HEK293 (cell line): ENCODE measurements around the gene FCN1.

ENCODE experiments used
- CTCF ChIA-PET: fragments of 350-600 bp; formaldehyde crosslinking; extraction: SDS; loops from one replicate; lab custom pipeline; 2021; ENCODE audit warnings: antibody characterized with exemption; lab: Yijun Ruan, JAX
- POLR2A ChIA-PET: fragments of 300-600 bp; formaldehyde crosslinking; extraction: SDS; loops from one replicate; lab custom pipeline; 2020; ENCODE audit warnings: antibody characterized with exemption, inconsistent platforms; lab: Yijun Ruan, JAX
- H3K27ac ChIP-seq: fragments of 200-500 bp; sonication (Bioruptor generic); 2 replicates; pipeline ENCODE4 v1.5.1; 2014; ENCODE audit warnings: low read depth, low read length, control low read depth, inconsistent platforms; ENCODE audit errors: extremely low read depth
- H3K36me3 ChIP-seq, 2 experiments: fragments of 200-500 bp in 1 of 2; sonication (Bioruptor generic) in 1 of 2; 1 replicate in 1 of 2; 2 replicates in 1 of 2; pipeline ENCODE4 v1.5.1; 2014 to 2017; ENCODE audit warnings: inconsistent platforms in 2 of 2, low read length in 2 of 2; ENCODE audit not compliant: control insufficient read depth in 2 of 2, insufficient read depth in 1 of 2
- H3K4me1 ChIP-seq: fragments of 200-500 bp; sonication (Bioruptor generic); 2 replicates; pipeline ENCODE4 v1.5.1; 2014; ENCODE audit warnings: mild to moderate bottlenecking, low read length, inconsistent platforms; ENCODE audit not compliant: control insufficient read depth, insufficient read depth
- H3K4me3 ChIP-seq: 2 replicates; pipeline ENCODE4 v1.5.1; 2011; ENCODE audit warnings: low read depth, mild to moderate bottlenecking, control low read depth, low read length, moderate library complexity
- H3K9me3 ChIP-seq: fragments of 200-500 bp; sonication (Bioruptor generic); 2 replicates; pipeline ENCODE4 v1.5.1; 2014; ENCODE audit warnings: low read depth, low read length, inconsistent platforms; ENCODE audit not compliant: control insufficient read depth, insufficient read depth
- BCL11B ChIP-seq: fragments of 450-650 bp; formaldehyde crosslinking; IDR thresholded peaks from 2 replicates; pipeline ENCODE4 v1.5.1; 2016; ENCODE audit warnings: low read depth, missing biosample characterization, missing genetic modification characterization
- GLI4 ChIP-seq: fragments of 450-650 bp; formaldehyde crosslinking; IDR thresholded peaks from 2 replicates; pipeline ENCODE4 v1.5.1; 2016; ENCODE audit warnings: missing biosample characterization, missing genetic modification characterization
- KLF17 ChIP-seq: fragments of 450-650 bp; formaldehyde crosslinking; IDR thresholded peaks from 2 replicates; pipeline ENCODE4 v1.5.1; 2016; ENCODE audit warnings: missing biosample characterization, missing genetic modification characterization
- PRDM1 ChIP-seq: fragments of 450-650 bp; formaldehyde crosslinking; IDR thresholded peaks from 2 replicates; pipeline ENCODE4; 2016; ENCODE audit warnings: missing biosample characterization, missing genetic modification characterization
- PRDM2 ChIP-seq: fragments of 450-650 bp; formaldehyde crosslinking; IDR thresholded peaks from 2 replicates; pipeline ENCODE4 v1.5.1; 2016; ENCODE audit warnings: missing biosample characterization, missing genetic modification characterization, borderline replicate concordance
- SCRT1 ChIP-seq: fragments of 450-650 bp; formaldehyde crosslinking; IDR thresholded peaks from 2 replicates; pipeline ENCODE4 v1.5.1; 2016; ENCODE audit warnings: missing biosample characterization, missing genetic modification characterization, borderline replicate concordance
- SETDB1 ChIP-seq: IDR thresholded peaks from one replicate; pipeline ENCODE4 v1.6.1; 2017; ENCODE audit warnings: mild to moderate bottlenecking, low read length, moderate library complexity, mixed read lengths; ENCODE audit not compliant: insufficient read length
- SP2 ChIP-seq: fragments of 450-650 bp; formaldehyde crosslinking; IDR thresholded peaks from 2 replicates; pipeline ENCODE4 v1.5.1; 2016; ENCODE audit warnings: missing biosample characterization, missing genetic modification characterization
- ZBTB20 ChIP-seq: fragments of 450-650 bp; formaldehyde crosslinking; IDR thresholded peaks from 2 replicates; pipeline ENCODE4 v1.5.1; 2016; ENCODE audit warnings: missing biosample characterization, missing genetic modification characterization
- ZBTB48 ChIP-seq: fragments of 450-650 bp; formaldehyde crosslinking; IDR thresholded peaks from 2 replicates; pipeline ENCODE4 v1.5.1; 2016; ENCODE audit warnings: missing biosample characterization, missing genetic modification characterization
- ZNF211 ChIP-seq: fragments of 450-650 bp; formaldehyde crosslinking; IDR thresholded peaks from 2 replicates; pipeline ENCODE4 v1.5.1; 2016; ENCODE audit warnings: low read depth, missing biosample characterization, missing genetic modification characterization
- ZNF23 ChIP-seq: fragments of 450-650 bp; formaldehyde crosslinking; IDR thresholded peaks from 2 replicates; pipeline ENCODE4 v1.5.1; 2016; ENCODE audit warnings: missing biosample characterization, missing genetic modification characterization, borderline replicate concordance
- ZNF354C ChIP-seq: fragments of 450-650 bp; formaldehyde crosslinking; IDR thresholded peaks from 2 replicates; pipeline ENCODE4 v1.5.1; 2016; ENCODE audit warnings: missing biosample characterization, missing genetic modification characterization, low read depth, borderline replicate concordance
- ZNF423 ChIP-seq: fragments of 450-650 bp; formaldehyde crosslinking; IDR thresholded peaks from 2 replicates; pipeline ENCODE4 v1.5.1; 2016; ENCODE audit warnings: missing biosample characterization, missing genetic modification characterization
- ZNF473 ChIP-seq: fragments of 450-650 bp; formaldehyde crosslinking; IDR thresholded peaks from 2 replicates; pipeline ENCODE4 v1.5.1; 2017; ENCODE audit warnings: missing biosample characterization, missing genetic modification characterization
- ZNF513 ChIP-seq: fragments of 450-650 bp; IDR thresholded peaks from 2 replicates; pipeline ENCODE4 v1.5.1; 2018; ENCODE audit warnings: missing biosample characterization, missing genetic modification characterization
- ZNF514 ChIP-seq: fragments of 450-650 bp; formaldehyde crosslinking; IDR thresholded peaks from 2 replicates; pipeline ENCODE4 v1.5.1; 2016; ENCODE audit warnings: missing biosample characterization, missing genetic modification characterization
- ZNF596 ChIP-seq: fragments of 450-650 bp; IDR thresholded peaks from 2 replicates; pipeline ENCODE4 v1.5.0; 2018; ENCODE audit warnings: missing biosample characterization, mild to moderate bottlenecking, missing genetic modification characterization, moderate library complexity
- ZNF624 ChIP-seq: fragments of 450-650 bp; formaldehyde crosslinking; IDR thresholded peaks from 2 replicates; pipeline ENCODE4 v1.5.1; 2017; ENCODE audit warnings: missing biosample characterization, missing genetic modification characterization
- ZNF677 ChIP-seq: fragments of 450-650 bp; IDR thresholded peaks from 2 replicates; pipeline ENCODE4 v1.5.0; 2018; ENCODE audit warnings: missing biosample characterization, mild to moderate bottlenecking, missing genetic modification characterization, moderate library complexity
- ZNF701 ChIP-seq: fragments of 450-650 bp; formaldehyde crosslinking; IDR thresholded peaks from 2 replicates; pipeline ENCODE4 v1.5.1; 2016; ENCODE audit warnings: missing biosample characterization, missing genetic modification characterization
- ZNF785 ChIP-seq: fragments of 450-650 bp; formaldehyde crosslinking; IDR thresholded peaks from 2 replicates; pipeline ENCODE4 v1.5.1; 2016; ENCODE audit warnings: missing biosample characterization, missing genetic modification characterization
- TF ChIP-seq, protein P1 (sequence below): fragments of 450-650 bp; formaldehyde crosslinking; IDR thresholded peaks from 2 replicates; pipeline ENCODE4 v1.5.1; 2016; ENCODE audit warnings: missing biosample characterization, missing genetic modification characterization
- TF ChIP-seq, protein P2 (sequence below): fragments of 450-650 bp; formaldehyde crosslinking; IDR thresholded peaks from 2 replicates; pipeline ENCODE4 v1.5.1; 2017; ENCODE audit warnings: missing biosample characterization, mild to moderate bottlenecking, missing genetic modification characterization, moderate library complexity
- TF ChIP-seq, protein P3 (sequence below): fragments of 450-650 bp; formaldehyde crosslinking; IDR thresholded peaks from 2 replicates; pipeline ENCODE4 v1.5.1; 2016; ENCODE audit warnings: missing biosample characterization, missing genetic modification characterization, low read depth

Gene FCN1

GRCh38 chr9:134923466-134923865 lies 5.8 kb upstream of the FCN1 start:
- POLR2A ChIA-PET = no interaction called here
- Histone ChIP-seq H3K4me1 (no peaks in the 10 kb centered on the region), H3K4me3 (no peak overlapping the region), H3K36me3 (no peaks in the 10 kb centered on the region), H3K9me3 (no peaks in the 10 kb centered on the region; the same call in 1 of the 2 replicates), H3K27ac (no peak overlapping the region)
- TF ChIP-seq ZBTB20 (no peak), ZNF596 (tag by site-specific recombination) (no peak), ZNF354C (no peak), ZNF514 (no peak), BCL11B (tag by site-specific recombination) (no peak), ZNF677 (tag by site-specific recombination) (no peak), ZNF423 (no peak), SETDB1 (no peak), PRDM1 (no peak), ZNF473 (tag by site-specific recombination) (no peak), ZBTB48 (tag by site-specific recombination) (no peak), ZNF624 (tag by site-specific recombination) (no peak), ZNF23 (tag by site-specific recombination) (no peak), ZNF785 (tag by site-specific recombination) (no peak), SP2 (tag by site-specific recombination) (no peak)
- TF ChIP-seq, protein P1, sequence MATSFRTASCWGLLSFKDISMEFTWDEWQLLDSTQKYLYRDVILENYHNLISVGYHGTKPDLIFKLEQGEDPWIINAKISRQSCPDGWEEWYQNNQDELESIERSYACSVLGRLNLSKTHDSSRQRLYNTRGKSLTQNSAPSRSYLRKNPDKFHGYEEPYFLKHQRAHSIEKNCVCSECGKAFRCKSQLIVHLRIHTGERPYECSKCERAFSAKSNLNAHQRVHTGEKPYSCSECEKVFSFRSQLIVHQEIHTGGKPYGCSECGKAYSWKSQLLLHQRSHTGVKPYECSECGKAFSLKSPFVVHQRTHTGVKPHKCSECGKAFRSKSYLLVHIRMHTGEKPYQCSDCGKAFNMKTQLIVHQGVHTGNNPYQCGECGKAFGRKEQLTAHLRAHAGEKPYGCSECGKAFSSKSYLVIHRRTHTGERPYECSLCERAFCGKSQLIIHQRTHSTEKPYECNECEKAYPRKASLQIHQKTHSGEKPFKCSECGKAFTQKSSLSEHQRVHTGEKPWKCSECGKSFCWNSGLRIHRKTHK = no peak
- TF ChIP-seq, protein P2, sequence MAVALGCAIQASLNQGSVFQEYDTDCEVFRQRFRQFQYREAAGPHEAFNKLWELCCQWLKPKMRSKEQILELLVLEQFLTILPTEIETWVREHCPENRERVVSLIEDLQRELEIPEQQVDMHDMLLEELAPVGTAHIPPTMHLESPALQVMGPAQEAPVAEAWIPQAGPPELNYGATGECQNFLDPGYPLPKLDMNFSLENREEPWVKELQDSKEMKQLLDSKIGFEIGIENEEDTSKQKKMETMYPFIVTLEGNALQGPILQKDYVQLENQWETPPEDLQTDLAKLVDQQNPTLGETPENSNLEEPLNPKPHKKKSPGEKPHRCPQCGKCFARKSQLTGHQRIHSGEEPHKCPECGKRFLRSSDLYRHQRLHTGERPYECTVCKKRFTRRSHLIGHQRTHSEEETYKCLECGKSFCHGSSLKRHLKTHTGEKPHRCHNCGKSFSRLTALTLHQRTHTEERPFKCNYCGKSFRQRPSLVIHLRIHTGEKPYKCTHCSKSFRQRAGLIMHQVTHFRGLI (tag by site-specific recombination) = no peak
- CTCF ChIA-PET = no interaction called here

DNA sequence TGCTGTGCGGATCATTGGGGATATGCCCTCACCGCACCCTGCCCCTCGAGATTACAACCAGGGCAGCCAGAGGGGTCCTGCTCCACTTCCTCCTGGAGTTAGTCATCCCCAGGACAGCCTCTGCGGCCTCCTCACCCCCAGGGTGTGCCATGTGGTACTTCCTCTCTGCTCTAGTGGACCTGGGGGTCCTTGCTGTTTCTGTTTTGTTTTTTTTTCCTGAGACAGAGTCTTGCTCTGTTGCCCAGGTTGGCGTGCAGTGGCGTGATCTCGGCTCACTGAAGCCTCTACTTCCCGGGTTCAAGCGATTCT lies 5.2 kb upstream of the FCN1 start:
- ChIA-PET CTCF (no interaction called here), POLR2A (no interaction called here)
- Histone ChIP-seq H3K36me3 (no peaks in the 10 kb centered on the region), H3K4me1 (no peaks in the 10 kb centered on the region), H3K27ac (no peak overlapping the region), H3K9me3 (no peaks in the 10 kb centered on the region; the same call in 1 of the 2 replicates), H3K4me3 (no peak overlapping the region)
- TF ChIP-seq ZNF701 (tag by site-specific recombination) (no peak), GLI4 (tag by site-specific recombination) (no peak), PRDM2 (tag by site-specific recombination) (no peak), ZNF423 (no peak), SCRT1 (tag by site-specific recombination) (no peak), ZNF211 (tag by site-specific recombination) (no peak), KLF17 (tag by site-specific recombination) (no peak), ZNF513 (tag by site-specific recombination) (no peak)
- TF ChIP-seq, protein P3, sequence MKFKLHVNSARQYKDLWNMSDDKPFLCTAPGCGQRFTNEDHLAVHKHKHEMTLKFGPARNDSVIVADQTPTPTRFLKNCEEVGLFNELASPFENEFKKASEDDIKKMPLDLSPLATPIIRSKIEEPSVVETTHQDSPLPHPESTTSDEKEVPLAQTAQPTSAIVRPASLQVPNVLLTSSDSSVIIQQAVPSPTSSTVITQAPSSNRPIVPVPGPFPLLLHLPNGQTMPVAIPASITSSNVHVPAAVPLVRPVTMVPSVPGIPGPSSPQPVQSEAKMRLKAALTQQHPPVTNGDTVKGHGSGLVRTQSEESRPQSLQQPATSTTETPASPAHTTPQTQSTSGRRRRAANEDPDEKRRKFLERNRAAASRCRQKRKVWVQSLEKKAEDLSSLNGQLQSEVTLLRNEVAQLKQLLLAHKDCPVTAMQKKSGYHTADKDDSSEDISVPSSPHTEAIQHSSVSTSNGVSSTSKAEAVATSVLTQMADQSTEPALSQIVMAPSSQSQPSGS = no peak
